Measurements from ENCODE around the gene PTPN14. TPM values are rescaled to one million over a fixed set of nuclear protein-coding genes. Genes with fewer than 3 reads are reported as not detected.
A peak's percentile ranks its signal among the peaks of the same experiment; 100 is the strongest.
"Not testable (repeated sequence)": the region's sequence is repeated elsewhere in the genome, so short reads cannot be mapped to it uniquely, and the experiment has no call there.

Gene PTPN14
- total and polyA plus RNA-seq, 2 experiments from 2014 or later = 18.7 to 70.2 TPM

DNA sequence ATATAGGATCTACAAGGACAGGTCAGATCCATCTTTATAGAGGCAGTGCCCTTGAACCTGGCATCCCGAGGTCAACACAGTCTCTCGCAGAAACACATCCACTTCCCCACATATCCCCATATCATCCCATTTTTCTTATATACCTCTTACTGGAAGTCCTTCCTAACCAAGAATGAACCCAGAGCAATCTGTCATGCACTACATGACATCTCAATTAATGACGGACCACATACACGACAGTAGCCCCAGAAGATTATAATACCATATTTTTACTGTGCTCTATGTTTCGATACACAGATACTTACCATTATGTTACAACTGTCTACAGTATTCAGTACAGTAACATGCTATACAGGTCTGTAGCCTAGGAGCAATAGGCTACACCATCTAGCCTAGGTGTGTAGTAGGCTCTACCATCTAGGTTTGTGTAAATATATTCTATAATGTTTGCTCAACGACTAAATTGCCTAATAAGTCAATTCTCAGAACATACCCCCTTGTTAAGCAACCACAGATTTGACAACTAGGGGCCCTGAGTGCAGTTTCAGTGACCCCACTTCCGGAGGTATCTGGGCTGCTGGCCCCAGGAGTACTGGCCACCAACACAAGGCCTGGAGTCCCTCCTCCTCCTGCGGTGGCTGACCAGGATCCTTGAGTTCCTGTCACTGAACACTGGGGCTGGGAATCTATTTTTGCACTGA, 28.1 kb downstream of the PTPN14 start:
- DNase-seq (ENCODE audit: low spot score) (no peak), ATAC-seq (no peak)
- Mint-ChIP-seq H3K4me3 (no peak overlapping the region), H3K27me3 (ENCODE audit: insufficient read depth, low read depth, poor library complexity) (no peaks in the 10 kb centered on the region), H3K4me1 (peaks cover 32% of the 10 kb centered on the region), H3K27ac (no peak overlapping the region), H3K9me3 (no peaks in the 10 kb centered on the region), H3K36me3 (ENCODE audit: low read depth) (no peaks in the 10 kb centered on the region)
- Histone ChIP-seq H3F3A (replicated peaks; ENCODE audit: low read depth) (no peaks in the 10 kb centered on the region), H2AFZ (no peak overlapping the region), H3K27me3 (ENCODE audit: insufficient read depth) (no peaks in the 10 kb centered on the region), H3K4me3 (no peak overlapping the region), H3K36me3 (ENCODE audit: insufficient read depth) (no peaks in the 10 kb centered on the region), H4K20me1 (replicated peaks; ENCODE audit: insufficient read depth) (peaks cover 37% of the 10 kb centered on the region), H3K4me2 (no peak overlapping the region), H3K4me1 (ENCODE audit: insufficient read depth) (peaks cover 38% of the 10 kb centered on the region), H3K27ac (ENCODE audit: low read depth) (no peak overlapping the region), H3K79me2 (replicated peaks; ENCODE audit: insufficient read depth) (peaks cover 98% of the 10 kb centered on the region), H3K9me2 (ENCODE audit: insufficient read depth) (no peaks in the 10 kb centered on the region)
- no peak for TF ChIP-seq ZNF331 (CRISPR knock-in tag; IDR thresholded peaks at IDR 0.05; ENCODE audit: low read depth)
- TF ChIP-seq, protein P1, sequence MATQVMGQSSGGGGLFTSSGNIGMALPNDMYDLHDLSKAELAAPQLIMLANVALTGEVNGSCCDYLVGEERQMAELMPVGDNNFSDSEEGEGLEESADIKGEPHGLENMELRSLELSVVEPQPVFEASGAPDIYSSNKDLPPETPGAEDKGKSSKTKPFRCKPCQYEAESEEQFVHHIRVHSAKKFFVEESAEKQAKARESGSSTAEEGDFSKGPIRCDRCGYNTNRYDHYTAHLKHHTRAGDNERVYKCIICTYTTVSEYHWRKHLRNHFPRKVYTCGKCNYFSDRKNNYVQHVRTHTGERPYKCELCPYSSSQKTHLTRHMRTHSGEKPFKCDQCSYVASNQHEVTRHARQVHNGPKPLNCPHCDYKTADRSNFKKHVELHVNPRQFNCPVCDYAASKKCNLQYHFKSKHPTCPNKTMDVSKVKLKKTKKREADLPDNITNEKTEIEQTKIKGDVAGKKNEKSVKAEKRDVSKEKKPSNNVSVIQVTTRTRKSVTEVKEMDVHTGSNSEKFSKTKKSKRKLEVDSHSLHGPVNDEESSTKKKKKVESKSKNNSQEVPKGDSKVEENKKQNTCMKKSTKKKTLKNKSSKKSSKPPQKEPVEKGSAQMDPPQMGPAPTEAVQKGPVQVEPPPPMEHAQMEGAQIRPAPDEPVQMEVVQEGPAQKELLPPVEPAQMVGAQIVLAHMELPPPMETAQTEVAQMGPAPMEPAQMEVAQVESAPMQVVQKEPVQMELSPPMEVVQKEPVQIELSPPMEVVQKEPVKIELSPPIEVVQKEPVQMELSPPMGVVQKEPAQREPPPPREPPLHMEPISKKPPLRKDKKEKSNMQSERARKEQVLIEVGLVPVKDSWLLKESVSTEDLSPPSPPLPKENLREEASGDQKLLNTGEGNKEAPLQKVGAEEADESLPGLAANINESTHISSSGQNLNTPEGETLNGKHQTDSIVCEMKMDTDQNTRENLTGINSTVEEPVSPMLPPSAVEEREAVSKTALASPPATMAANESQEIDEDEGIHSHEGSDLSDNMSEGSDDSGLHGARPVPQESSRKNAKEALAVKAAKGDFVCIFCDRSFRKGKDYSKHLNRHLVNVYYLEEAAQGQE (IDR thresholded peaks at IDR 0.05; ENCODE audit: unreplicated experiment) = no peak
- TF ChIP-seq ZNF114 (CRISPR knock-in tag; IDR thresholded peaks at IDR 0.05) = no peak
- no peak for TF ChIP-seq EZH2phosphoT487 (IDR thresholded peaks at IDR 0.05; ENCODE audit: unreplicated experiment)
- no peak for TF ChIP-seq CREB1 (CRISPR knock-in tag; IDR thresholded peaks at IDR 0.05; ENCODE audit: low read depth)
- TF ChIP-seq, protein P2, sequence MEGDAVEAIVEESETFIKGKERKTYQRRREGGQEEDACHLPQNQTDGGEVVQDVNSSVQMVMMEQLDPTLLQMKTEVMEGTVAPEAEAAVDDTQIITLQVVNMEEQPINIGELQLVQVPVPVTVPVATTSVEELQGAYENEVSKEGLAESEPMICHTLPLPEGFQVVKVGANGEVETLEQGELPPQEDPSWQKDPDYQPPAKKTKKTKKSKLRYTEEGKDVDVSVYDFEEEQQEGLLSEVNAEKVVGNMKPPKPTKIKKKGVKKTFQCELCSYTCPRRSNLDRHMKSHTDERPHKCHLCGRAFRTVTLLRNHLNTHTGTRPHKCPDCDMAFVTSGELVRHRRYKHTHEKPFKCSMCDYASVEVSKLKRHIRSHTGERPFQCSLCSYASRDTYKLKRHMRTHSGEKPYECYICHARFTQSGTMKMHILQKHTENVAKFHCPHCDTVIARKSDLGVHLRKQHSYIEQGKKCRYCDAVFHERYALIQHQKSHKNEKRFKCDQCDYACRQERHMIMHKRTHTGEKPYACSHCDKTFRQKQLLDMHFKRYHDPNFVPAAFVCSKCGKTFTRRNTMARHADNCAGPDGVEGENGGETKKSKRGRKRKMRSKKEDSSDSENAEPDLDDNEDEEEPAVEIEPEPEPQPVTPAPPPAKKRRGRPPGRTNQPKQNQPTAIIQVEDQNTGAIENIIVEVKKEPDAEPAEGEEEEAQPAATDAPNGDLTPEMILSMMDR (conservative IDR thresholded peaks at IDR 0.05; ENCODE audit: low read depth in 2 of 2) = no peak
- no peak for TF ChIP-seq EZH2 (IDR thresholded peaks at IDR 0.05; ENCODE audit: low read depth, unreplicated experiment)
- no peak for TF ChIP-seq POLR2AphosphoS5 (IDR thresholded peaks at IDR 0.05; ENCODE audit: low read depth)

DNA sequence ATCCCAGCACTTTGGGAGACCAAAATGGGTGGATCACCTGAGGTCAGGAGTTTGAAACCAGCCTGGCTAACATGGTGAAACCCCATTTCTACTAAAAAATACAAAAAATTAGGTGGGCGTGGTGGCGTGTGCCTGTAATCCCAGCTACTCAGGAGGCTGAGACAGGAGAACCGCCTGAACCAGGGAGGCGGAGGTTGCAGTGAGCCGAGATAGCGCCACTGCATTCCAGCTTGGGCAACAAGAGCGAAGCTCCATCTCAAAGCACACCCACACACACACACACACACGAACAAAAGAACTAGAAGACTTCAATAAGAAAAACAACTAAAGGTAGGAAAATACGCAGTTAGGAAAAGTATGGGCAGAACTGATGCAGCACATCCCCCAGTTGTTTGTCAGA, 29.9 kb downstream of the PTPN14 start:
- not testable (repeated sequence) for H3K36me3 Mint-ChIP-seq (ENCODE audit: low read depth); H3F3A ChIP-seq (replicated peaks; ENCODE audit: low read depth); H3K4me3 ChIP-seq; H3K4me3 Mint-ChIP-seq; H3K27me3 Mint-ChIP-seq (ENCODE audit: insufficient read depth, low read depth, poor library complexity); H3K27me3 ChIP-seq (ENCODE audit: insufficient read depth); DNase-seq (ENCODE audit: low spot score); H3K4me2 ChIP-seq; H3K27ac Mint-ChIP-seq; H3K36me3 ChIP-seq (ENCODE audit: insufficient read depth); H3K9me2 ChIP-seq (ENCODE audit: insufficient read depth); ATAC-seq; H3K9me3 Mint-ChIP-seq; H2AFZ ChIP-seq
- Histone ChIP-seq H3K79me2 (replicated peaks; ENCODE audit: insufficient read depth) (peaks cover 97% of the 10 kb centered on the region), H3K4me1 (ENCODE audit: insufficient read depth) (peaks cover 30% of the 10 kb centered on the region), H4K20me1 (replicated peaks; ENCODE audit: insufficient read depth) (peaks cover 43% of the 10 kb centered on the region), H3K27ac (ENCODE audit: low read depth) (peak overlapping the region; percentile 20; the same call in 1 of the 2 replicates)
- H3K4me1 Mint-ChIP-seq = peaks cover 35% of the 10 kb centered on the region

Data from GM23338 (cell line).